DOHH2 (cell line): ENCODE data around the gene HID1.

Source experiments
- EZH2phosphoT487 ChIP-seq: fragments of 200-600 bp; sonication (generic); IDR thresholded peaks from 2 replicates; pipeline ENCODE4 v1.6.1; 2017; ENCODE audit warnings: borderline replicate concordance, mild to moderate bottlenecking, antibody characterized with exemption, low read length, moderate library complexity, mixed read lengths
- TF ChIP-seq, protein P1 (sequence below): fragments of 200-600 bp; sonication (generic); IDR thresholded peaks from one replicate; pipeline ENCODE4 v1.5.1; 2014; ENCODE audit warnings: antibody characterized with exemption, mild to moderate bottlenecking, low read depth, low read length; ENCODE audit not compliant: poor library complexity, severe bottlenecking

GRCh38 chr17:74947041-74947754 lies 25.4 kb downstream of the HID1 start:
- TF ChIP-seq, protein P1, sequence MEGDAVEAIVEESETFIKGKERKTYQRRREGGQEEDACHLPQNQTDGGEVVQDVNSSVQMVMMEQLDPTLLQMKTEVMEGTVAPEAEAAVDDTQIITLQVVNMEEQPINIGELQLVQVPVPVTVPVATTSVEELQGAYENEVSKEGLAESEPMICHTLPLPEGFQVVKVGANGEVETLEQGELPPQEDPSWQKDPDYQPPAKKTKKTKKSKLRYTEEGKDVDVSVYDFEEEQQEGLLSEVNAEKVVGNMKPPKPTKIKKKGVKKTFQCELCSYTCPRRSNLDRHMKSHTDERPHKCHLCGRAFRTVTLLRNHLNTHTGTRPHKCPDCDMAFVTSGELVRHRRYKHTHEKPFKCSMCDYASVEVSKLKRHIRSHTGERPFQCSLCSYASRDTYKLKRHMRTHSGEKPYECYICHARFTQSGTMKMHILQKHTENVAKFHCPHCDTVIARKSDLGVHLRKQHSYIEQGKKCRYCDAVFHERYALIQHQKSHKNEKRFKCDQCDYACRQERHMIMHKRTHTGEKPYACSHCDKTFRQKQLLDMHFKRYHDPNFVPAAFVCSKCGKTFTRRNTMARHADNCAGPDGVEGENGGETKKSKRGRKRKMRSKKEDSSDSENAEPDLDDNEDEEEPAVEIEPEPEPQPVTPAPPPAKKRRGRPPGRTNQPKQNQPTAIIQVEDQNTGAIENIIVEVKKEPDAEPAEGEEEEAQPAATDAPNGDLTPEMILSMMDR, result no peak
- no peak for TF ChIP-seq EZH2phosphoT487
